AG09309 (cell line): ENCODE data around the gene PHF19.

Source experiments
- DNase-seq: peaks from one replicate; pipeline ENCODE4 v3.0.0-alpha.2; 2010; ENCODE audit warnings: low read depth
- H3K4me3 ChIP-seq: 2 replicates; pipeline ENCODE4 v1.5.1; 2011; ENCODE audit warnings: mild to moderate bottlenecking, low read depth, low read length, moderate library complexity; ENCODE audit not compliant: control insufficient read depth
- CTCF ChIP-seq: IDR thresholded peaks from 2 replicates; pipeline ENCODE4 v1.5.1; 2011; ENCODE audit warnings: mild to moderate bottlenecking, low read depth, low read length, inconsistent platforms; ENCODE audit not compliant: insufficient read depth, control insufficient read depth; ENCODE audit errors: missing control alignments

Gene PHF19

GRCh38 chr9:120905315-120906164, 28.6 kb upstream of the PHF19 start:
- no peak for DNase-seq
- no peak for TF ChIP-seq CTCF
- no peak overlapping the region for H3K4me3 ChIP-seq

GRCh38 chr9:120904978-120905301, 28.0 kb upstream of the PHF19 start:
- DNase-seq = no peak
- no peak for TF ChIP-seq CTCF

GRCh38 chr9:120904061-120904977, 27.3 kb upstream of the PHF19 start:
- no peak for TF ChIP-seq CTCF
- H3K4me3 ChIP-seq = no peak overlapping the region
- no peak for DNase-seq

More at GRCh38 chr9:120904978-120905301, 28.0 kb upstream of the PHF19 start:
- H3K4me3 ChIP-seq = no peak overlapping the region

- H3K4me3 ChIP-seq = no peak overlapping the region
- DNase-seq = no peak
- TF ChIP-seq CTCF = no peak
Observed at GRCh38 chr9:120902569-120903535, 25.9 kb upstream of the PHF19 start.

GRCh38 chr9:120901755-120902568, 25.0 kb upstream of the PHF19 start:
- no peak for DNase-seq

More at GRCh38 chr9:120901755-120902568, 25.0 kb upstream of the PHF19 start:
- TF ChIP-seq CTCF = no peak
- no peak overlapping the region for H3K4me3 ChIP-seq
